Activated CD8-positive, alpha-beta memory T cell treated with anti-CD3 and anti-CD28 coated beads, Interleukin-2, amount 50 U/mL, for 24 hours (primary cell): ENCODE results near the gene IDE.
"Not testable (repeated sequence)": the region's sequence is repeated elsewhere in the genome, so short reads cannot be mapped to it uniquely, and the experiment has no call there.

ENCODE experiments used
- DNase-seq: peaks from one replicate; pipeline ENCODE4 v3.0.0-alpha.2; 2020; ENCODE audit errors: extremely low read depth

Gene IDE

DNA sequence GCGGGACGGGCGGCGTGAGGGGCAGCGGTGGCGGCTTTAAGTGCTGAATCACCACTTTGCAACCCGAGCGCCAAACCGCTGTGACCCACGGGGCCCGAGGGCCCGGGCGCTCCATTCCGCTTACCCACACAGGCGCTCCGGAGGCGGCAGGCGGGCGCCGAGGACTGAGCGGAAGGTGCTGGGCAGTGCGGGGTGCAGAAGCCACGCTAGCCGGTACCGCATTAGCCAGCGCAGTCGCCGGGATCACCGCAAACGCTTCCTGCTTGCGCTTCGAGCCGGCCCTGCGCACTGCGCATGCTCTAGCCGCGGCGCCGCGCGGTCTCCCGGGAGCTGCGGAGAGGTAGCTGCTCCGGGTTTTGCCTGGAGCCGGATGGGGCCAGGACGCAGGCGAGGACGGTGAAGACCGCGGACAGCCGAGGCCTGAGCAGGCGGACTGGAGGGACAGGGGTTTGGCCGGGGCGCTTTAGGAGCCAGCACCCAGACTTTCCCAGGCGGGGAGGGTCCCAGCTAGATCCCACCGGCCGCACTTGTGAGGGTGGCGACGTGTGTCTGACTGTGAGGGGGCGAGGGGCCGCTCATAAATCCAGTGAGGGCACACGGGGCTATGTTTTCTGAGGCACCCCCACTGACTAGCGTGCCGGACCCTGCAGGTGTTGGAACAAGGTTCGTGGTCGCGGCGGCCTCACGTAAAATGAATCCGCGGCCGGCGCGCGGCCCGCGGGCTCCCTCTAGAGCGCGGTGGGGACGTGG, at the start of gene IDE:
TSS of gene IDE (minus strand) at position 296 of the 750 bp plus-strand sequence. CDS start at position 222, 74 bp downstream.
- DNase-seq = peak; percentile 44

DNA sequence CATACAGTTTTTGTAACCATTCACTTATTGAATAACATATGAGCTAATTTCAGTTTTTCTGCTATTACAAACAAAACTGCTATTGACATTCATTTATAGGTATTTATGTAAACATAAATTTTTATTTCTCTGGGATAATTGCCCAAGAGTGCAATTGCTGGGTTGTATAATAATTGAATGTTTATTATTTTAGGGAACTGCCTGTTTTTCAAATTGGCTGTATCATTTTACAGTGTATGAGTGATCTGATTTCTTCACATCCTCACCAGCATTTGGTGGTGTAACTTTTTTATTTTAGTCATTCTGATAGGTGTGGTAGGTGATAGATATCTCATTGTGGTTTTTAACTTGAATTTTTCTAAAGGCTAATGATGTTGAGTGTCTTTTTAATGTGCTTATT, 45.5 kb upstream of the IDE start:
- DNase-seq = no peak

DNA sequence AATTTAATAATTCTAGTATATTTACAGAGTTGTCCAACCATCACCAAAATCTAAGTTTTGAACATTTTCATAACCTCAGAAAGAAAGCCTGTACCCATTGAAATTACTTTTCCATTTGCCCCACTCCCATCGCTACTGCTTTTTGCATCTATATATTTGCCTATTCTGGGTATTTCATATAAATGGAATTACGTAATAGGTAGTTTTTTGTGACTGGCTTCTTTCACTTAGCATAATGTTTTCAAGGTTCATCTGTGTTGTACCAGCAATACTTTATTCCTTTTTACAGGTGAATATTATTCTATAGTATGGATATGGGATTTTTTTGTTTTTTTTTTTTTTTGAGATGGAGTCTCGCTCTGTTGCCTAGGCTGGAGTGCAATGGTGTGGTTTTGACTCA, 41.6 kb upstream of the IDE start:
- DNase-seq = no peak

DNA sequence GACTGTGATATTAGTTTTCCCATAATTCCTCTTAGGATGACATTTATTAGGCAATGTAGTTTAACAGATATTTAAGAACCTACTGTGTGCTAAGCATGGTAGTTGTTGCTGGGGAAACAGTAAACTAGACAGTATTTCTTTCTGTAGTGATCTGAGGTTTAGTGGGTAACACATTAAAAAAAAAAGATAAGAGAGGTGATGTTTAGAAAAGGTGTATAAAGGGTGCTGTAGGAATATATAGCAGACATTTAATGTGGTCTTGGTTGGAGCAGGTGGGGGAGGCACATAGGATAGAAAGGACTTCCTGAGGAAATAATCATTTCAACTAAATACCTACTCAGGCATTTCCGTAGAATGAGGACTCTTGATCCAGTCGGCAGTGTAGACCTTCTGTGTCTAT, 30.9 kb upstream of the IDE start:
- DNase-seq = no peak

DNA sequence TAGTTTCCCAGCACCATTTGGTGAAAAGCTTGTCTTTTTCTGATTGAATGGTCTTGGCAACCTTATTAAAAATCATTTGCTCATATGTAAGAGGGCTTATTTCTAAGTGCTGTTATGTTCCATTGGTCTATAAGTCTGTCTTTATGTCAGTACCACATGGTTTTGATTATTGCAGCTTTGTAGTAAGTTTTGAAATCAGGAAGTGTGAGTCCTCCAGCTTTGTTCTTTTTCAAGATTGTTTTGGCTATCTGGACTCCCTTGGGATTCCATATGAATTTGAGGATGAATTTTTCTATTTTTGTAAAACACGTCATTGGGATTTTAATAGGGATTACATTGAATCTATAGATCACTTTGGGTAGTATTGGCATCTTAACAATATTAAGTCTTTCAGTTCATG, 24.4 kb upstream of the IDE start:
- DNase-seq = no peak

DNA sequence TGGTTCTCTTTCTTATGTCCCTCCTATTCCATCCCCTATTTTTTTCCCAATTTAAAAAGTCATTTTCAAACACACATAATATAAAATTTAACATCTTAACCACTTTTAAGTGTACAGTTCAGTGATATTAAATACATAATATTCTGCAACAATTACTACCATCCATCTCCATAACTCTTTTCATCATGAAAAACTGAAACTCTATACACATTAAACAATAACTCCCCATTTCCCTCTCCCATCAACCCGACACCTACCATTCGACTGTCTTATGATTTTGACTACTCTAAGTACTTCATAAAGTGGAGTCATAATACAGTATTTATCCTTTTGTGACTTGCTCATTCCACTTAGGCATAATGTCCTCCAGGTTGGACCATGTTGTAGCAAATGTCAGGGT, 21.6 kb upstream of the IDE start:
- no peak for DNase-seq

DNA sequence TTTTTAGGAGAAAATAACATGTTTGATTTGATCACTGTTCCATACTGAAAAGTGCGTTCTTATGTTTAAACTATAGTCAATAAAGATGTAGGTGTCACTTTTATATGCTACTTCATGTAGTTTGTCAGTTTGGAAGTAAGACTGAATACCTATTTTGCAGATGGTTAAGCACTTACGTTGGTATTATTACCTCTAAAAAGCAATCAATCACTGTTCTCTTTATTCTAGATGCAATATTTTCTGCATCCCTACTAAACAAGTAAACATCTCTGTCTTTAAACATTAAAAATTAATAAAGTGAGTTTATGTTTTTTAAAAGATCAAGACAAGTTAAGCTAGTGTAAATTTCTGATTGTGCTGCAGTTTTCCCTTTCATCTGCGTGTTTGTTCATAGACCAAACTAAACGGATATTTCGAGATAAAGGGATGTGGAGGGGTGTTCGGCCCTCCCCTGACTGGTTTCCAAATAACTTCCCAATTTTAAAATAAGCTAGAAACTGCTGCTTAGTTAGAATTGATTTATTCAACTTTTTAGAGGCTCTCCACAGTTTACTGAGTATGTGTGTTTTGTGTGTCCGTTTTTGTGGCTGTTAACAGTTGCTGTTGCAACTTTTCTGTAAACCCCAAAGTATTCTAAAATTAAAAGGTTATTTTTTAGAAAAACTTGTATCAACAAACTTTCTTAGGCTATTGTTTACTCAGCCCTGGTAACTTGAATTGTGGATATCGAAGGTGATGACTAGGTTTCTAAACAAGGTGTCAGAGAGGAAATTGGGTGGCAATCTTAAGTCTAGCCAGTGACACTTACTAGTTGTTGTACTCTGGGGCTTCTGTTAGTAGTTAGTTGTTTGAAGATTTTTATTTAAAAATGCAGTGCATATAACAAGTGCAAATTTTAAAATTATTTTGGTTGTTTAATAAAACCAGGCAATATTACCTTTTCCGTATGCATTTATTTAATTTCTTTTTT, 20.0 kb upstream of the IDE start:
- DNase-seq = no peak

DNA sequence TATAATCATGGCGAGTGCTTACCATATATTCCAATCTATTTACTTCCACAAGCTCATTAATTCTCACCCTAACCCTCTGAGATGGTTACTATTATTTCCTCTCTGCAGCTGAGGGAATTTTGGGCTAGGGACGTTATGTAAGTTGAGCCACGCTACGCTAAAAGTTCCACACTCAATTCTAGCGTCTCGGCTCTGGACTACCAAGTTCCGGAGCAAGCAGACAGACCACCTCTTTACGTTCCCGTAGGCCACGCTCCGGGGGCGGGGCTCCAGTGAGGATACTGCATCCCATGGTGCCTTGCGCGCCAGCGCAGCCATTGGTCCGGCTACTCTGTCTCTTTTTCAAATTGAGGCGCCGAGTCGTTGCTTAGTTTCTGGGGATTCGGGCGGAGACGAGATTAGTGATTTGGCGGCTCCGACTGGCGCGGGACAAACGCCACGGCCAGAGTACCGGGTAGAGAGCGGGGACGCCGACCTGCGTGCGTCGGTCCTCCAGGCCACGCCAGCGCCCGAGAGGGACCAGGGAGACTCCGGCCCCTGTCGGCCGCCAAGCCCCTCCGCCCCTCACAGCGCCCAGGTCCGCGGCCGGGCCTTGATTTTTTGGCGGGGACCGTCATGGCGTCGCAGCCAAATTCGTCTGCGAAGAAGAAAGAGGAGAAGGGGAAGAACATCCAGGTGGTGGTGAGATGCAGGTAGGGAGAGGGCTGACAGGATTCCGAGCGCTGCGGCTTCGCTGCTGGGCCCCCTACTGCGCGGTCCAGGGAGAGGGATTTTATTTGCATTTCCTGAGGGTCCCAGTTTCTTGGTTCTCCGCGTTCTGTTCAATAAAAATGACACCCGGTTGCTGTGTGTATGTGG, 19.1 kb upstream of the IDE start, which contains the start of gene KIF11:
TSS of gene KIF11 (plus strand) at position 370 of the 858 bp plus-strand sequence. CDS start at position 616, 246 bp downstream.
- DNase-seq = peak; percentile 97

DNA sequence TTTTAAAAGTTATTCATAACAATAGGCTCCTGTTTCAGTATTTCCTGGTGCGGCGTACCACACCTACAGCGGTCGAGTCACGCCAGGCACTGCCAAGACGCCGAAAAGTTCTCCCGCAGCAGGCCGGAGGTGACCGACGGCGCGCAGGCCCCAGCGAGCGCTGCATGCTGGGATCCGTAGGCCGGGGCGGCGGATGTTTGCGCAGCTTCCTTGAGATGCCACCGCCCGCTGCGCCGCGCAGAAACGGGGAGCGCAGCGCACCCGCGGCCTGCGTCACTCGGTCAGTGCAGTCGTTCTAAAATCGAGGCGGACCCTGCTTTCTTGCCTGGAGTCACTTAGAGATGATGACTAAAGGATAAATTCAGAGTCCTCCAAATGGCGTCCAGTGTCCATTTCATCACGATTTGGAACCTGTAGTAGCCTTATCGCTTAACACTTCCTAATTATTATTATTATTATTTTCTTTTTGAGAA, 17.7 kb upstream of the IDE start:
- DNase-seq = peak; percentile 69

DNA sequence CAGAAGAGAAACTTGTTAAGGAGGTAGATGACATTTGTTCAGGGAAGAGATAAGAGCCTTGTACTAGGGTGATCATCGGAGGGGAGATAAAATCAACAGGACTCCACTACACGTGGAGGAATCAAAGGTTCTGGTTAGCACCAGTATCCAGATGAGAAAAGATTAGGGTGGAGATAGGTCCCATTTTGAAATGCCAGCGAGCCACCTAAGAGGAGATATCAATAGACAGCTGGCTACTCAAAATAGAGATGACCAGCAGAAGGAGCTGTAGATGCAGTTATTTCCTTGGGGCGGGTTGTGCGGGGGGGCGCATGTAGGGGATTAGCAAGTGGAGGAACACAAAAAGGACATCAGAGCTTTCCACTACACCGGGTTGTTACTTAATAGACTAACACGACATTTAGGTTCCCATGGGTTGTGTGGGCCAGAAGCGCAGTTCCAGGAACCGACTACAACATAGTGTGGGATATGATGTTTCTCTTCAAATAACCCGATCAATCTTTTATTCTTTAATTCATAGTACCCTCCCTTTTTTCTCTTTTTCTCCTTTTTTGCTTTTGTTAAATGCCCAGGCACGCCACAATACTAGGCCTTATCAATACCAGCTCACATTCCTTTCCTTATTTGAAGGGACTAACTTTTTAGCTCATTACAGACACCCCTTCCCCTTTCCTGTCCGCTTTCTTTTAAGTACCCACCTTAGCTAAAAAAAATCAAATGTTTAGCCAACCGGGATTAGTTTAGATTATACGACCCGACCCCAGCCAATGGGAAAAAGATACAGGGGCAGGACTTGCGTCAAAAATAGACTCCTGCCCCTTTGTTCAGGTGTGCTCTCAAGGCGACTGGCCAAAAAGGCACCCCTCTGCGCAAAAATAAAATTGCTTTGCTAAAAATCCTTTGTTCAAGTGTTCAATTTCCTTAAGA, 17.0 kb upstream of the IDE start:
- DNase-seq = no peak

DNA sequence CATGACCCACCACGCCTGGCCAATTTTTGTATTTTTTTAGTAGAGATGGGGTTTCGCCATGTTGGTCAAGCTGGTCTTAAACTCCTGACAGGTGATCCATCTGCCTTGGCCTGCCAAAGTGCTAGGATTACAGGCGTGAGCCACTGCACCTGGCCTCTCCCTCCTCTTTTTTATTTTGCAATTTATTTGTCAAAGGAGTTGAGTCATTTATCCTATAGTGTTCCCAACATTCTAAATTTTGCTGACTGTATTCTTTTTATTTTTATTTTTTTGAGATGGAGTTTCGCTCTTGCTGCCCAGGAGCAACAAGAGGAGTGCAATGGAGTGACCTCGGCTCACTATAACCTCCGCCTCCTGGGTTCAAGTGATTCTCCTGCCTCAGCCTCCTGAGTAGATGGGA, 8.5 kb upstream of the IDE start:
- not testable (repeated sequence) for DNase-seq

DNA sequence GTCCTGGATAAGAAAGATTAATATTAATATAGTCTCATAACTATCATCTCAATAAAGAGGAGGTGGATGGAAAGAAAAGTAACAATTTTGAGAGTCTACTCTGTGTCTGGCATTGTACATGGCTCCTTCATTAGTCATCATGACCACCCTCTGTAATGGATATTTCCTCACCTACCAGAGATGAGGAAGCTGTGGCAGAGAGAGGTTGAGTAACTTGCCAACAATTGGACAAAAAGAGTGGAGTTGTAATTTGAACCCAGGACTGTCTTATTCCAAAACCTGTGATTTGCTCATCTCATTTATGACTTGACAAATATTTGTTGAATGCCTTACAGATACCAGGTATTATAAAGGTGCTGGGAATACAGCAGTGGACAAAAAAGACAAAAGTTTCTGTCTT, 2.1 kb upstream of the IDE start:
- no peak for DNase-seq

DNA sequence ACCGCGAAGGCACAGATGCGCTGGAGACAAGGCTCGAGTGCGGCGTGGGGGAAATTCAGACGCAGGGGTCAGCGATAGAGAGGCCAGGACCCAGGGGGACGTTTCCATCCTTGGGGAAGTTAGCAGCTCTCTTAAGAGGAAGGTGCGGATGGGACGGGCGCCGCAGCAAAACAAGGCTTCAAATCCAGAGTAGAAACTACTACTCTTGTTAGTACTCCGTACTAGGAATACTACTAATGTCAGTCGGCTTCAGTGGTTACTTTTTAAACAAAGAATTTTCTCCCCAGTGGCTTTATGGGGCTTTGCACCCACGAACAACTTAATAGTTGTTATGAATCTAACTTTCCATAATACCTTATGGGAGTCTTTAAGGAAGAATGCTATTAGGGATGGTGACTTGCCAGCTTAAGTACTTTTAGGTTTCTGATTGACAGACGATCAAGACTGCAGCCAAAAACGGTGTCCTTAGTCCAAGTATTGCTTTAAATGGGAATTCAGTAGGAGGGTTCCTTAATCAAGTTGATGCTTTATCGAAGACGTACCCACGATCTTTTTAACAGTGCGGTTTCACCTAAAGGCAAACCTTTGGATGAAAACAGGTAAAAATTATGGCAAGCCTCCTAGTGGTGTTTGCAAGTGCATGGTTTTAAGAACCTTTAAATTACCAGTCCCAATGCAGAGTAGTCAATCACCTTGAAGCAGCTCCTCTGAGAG, 812 bp upstream of the IDE start:
- no peak for DNase-seq

DNA sequence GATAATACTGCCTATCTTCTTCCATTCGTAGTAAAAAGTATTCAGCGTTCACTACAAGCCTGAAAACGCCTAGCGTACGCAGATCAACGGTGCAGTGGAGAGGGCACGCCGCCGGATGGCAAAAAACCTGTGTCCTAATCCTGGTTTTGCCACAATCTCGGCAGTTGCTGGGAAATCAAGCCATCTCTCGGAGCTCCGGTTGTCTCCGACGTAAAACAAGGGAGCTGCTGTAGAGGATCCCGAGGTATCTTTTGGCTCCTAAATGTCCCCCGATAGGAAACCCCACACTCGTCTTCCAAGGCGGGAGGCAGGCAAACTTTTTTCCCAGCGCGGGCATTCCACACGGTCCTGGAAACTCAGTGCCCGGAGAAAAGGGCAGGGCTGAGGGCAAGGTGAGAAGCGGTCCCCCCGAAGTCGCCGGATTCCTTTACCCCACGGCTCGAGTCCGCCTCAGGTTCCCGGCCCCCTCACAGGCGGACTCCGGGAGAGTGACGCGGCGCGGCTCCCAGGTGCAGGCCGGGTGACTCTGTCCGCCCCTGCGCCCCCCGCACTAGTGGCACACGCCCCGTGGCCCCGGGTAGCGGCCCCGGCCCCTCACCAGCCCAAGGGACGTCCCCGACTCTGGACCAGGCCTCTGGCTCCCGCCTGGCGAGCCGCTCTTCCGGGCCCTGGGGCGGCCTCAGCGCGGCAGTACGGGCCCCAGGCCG, 649 bp downstream of the IDE start:
- DNase-seq = no peak

DNA sequence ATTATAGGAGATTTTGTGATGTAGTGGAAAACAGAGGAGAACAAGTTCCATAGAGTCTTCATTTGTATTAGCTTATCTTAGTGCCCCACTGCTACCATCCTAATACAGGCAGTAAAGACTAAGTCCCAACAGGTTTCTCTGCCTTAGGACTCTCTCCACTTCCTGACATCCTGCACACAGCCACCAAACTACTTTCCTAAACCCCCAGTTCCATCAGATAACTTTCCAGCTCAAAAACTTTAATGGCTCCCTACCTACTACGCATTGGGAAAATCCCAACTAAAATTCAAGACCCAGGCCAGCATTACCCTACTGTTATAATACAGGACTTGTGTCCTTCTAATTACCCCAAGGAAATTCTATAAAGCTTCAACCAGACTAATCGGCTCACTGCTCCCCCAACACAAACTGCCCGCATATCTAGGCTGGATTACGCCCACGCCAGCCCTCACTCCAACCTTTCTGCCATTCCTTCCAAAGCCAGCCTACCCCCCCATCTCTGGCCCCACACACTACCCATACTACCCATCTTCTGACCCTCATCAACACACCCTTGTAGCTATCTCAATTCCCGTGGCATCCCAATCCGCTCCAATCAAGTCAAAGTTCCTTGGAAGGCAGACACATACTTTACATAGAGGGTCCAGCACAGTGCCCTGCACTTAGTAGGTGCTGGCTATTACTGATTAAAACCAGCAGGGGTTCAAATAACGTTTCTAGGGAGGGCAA, 1.4 kb downstream of the IDE start:
- DNase-seq = no peak

DNA sequence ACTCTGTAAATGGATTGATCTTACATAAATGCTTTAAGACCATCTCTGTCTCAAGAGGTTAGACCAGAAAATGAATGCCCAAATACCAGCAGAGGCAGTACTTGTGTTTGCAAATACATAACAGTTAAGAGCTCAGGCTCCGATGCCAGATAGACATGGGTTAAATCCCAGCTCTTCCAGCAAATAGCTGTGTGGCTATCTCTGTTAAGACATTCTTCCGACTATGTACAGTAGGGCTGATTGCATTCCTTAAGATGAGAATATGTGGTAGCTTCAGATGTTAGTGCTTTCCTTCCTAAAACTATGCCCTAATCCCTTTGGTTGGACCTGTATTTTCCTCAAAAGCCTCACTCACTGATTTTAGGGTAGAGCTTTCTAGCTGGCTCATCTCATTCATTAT, 2.2 kb downstream of the IDE start:
- no peak for DNase-seq

DNA sequence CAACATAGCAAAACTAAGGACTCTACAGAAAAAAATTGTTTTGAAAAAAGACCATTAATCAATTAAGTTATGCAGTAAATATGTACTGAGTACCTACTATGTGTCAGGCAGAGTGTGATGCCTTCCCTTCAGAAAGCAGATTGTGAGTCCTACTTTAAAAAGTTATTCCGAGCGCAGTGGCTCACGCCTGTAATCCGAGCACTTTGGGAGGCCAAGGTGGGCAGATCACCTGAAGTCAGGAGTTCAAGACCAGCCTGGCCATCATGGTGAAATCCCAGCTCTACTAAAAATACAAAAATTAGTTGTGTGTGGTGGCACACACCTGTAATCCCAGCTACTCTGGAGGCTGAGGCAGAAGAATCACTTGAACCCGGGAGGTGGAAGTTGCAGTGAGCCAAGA, 4.2 kb downstream of the IDE start:
- not testable (repeated sequence) for DNase-seq

DNA sequence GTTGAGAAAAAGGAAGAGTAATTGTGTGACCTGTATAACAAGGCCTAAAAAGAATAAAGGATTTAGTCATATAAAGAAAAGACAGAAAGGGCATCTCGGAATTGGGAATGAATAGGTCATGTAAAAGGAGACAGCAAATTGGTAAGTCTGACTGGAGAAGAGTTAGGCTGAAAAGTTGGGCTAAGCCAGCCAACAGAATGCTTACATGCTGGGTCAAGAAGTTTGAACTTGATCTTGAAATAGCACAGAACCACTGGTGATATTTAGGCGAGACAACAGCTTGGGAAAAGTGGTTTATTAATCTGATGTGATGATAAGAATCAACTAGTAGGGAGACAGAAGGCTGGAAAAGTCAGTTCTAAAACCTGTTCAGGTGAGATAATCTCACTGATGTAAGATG, 4.8 kb downstream of the IDE start:
- no peak for DNase-seq
